ENCODE results near the gene PXT1. TPM values are rescaled to one million over a fixed set of nuclear protein-coding genes. Genes with fewer than 3 reads are reported as not detected.

The PXT1 gene
- total RNA-seq, 1 donor from 2014 or later, result not detected

GRCh38 chr6:36469148-36469661 is 26.6 kb upstream of the PXT1 start:
- no peak overlapping the region for H3K27ac ChIP-seq
- ATAC-seq (no peak), DNase-seq (no peak)
- TF ChIP-seq, protein P1, sequence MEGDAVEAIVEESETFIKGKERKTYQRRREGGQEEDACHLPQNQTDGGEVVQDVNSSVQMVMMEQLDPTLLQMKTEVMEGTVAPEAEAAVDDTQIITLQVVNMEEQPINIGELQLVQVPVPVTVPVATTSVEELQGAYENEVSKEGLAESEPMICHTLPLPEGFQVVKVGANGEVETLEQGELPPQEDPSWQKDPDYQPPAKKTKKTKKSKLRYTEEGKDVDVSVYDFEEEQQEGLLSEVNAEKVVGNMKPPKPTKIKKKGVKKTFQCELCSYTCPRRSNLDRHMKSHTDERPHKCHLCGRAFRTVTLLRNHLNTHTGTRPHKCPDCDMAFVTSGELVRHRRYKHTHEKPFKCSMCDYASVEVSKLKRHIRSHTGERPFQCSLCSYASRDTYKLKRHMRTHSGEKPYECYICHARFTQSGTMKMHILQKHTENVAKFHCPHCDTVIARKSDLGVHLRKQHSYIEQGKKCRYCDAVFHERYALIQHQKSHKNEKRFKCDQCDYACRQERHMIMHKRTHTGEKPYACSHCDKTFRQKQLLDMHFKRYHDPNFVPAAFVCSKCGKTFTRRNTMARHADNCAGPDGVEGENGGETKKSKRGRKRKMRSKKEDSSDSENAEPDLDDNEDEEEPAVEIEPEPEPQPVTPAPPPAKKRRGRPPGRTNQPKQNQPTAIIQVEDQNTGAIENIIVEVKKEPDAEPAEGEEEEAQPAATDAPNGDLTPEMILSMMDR (IDR thresholded peaks at IDR 0.05), result no peak
- H3K4me3 ChIP-seq, result no peak overlapping the region
- H3K4me1 ChIP-seq, result no peaks in the 10 kb centered on the region
- H3K9me3 ChIP-seq, result no peaks in the 10 kb centered on the region
- no peaks in the 10 kb centered on the region for H3K27me3 ChIP-seq
- peaks cover 39% of the 10 kb centered on the region for H3K36me3 ChIP-seq
- intact Hi-C loops (cut with DNase I), result no loop called here

DNA sequence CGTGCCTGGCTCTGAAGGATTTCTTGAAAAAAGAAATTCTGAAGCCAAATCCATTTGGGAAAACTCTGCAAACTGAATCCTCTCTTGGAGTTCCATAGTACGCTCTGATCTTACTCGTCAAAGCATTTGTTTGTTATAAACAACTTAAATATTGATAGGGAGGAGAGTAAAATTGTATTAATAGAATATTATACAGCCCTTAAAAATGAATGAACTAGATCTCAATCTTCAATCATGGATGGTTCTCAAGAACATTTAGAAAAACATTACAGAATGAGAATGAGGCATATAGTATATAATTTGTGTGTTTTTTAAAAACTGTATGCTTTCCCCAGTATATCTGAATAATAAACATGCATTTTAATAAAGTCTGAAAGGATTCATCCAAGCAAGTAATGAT is 25.0 kb upstream of the PXT1 start:
- peaks cover 25% of the 10 kb centered on the region for H3K36me3 ChIP-seq
- no peaks in the 10 kb centered on the region for H3K9me3 ChIP-seq
- no peak overlapping the region for H3K27ac ChIP-seq
- DNase-seq (no peak), ATAC-seq (no peak)
- TF ChIP-seq, protein P1 (IDR thresholded peaks at IDR 0.05), result no peak
- H3K27me3 ChIP-seq, result no peaks in the 10 kb centered on the region
- intact Hi-C loops (cut with DNase I), result no loop called here
- H3K4me3 ChIP-seq, result no peak overlapping the region
- H3K4me1 ChIP-seq, result no peaks in the 10 kb centered on the region

DNA sequence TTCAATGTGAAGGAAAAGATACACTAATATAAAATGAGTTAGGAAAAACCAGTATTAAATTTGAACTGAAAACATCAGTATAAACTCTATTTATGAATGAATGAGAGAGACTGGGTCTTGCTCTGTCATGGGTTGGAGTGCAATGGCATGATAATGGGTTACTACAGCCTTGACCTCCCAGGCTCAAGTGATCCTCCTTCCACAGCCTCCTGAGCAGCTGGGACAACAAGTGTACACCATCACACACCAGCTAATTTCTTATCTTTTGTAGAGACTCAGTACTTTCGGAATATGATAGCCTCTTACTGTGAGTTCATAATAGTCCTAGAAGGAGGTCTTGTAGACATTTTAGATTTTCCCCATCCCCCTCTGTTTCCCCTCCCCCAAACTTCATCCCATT is 21.6 kb upstream of the PXT1 start:
- no peaks in the 10 kb centered on the region for H3K36me3 ChIP-seq
- no peak overlapping the region for H3K4me3 ChIP-seq
- H3K27me3 ChIP-seq, result no peaks in the 10 kb centered on the region
- no peaks in the 10 kb centered on the region for H3K9me3 ChIP-seq
- ATAC-seq (no peak), DNase-seq (no peak)
- no peak overlapping the region for H3K27ac ChIP-seq
- TF ChIP-seq, protein P1 (IDR thresholded peaks at IDR 0.05), result no peak
- intact Hi-C loops (cut with DNase I), result no loop called here
- peaks cover 8% of the 10 kb centered on the region for H3K4me1 ChIP-seq

- intact Hi-C loops (cut with DNase I), result no loop called here
- no peaks in the 10 kb centered on the region for H3K27me3 ChIP-seq
- no peaks in the 10 kb centered on the region for H3K9me3 ChIP-seq
- DNase-seq (no peak), ATAC-seq (no peak)
- peaks cover 8% of the 10 kb centered on the region for H3K4me1 ChIP-seq
- H3K27ac ChIP-seq, result no peak overlapping the region
- H3K4me3 ChIP-seq, result no peak overlapping the region
- TF ChIP-seq, protein P1 (IDR thresholded peaks at IDR 0.05), result no peak
- no peaks in the 10 kb centered on the region for H3K36me3 ChIP-seq
Measured at GRCh38 chr6:36463676-36464075, 21.0 kb upstream of the PXT1 start.

GRCh38 chr6:36461646-36462045 is 19.0 kb upstream of the PXT1 start:
- no peaks in the 10 kb centered on the region for H3K27me3 ChIP-seq
- H3K36me3 ChIP-seq, result no peaks in the 10 kb centered on the region
- H3K27ac ChIP-seq, result no peak overlapping the region
- intact Hi-C loops (cut with DNase I), result no loop called here
- ATAC-seq (no peak), DNase-seq (no peak)
- H3K4me1 ChIP-seq, result peaks cover 8% of the 10 kb centered on the region
- no peaks in the 10 kb centered on the region for H3K9me3 ChIP-seq
- H3K4me3 ChIP-seq, result no peak overlapping the region
- TF ChIP-seq, protein P1 (IDR thresholded peaks at IDR 0.05), result no peak

DNA sequence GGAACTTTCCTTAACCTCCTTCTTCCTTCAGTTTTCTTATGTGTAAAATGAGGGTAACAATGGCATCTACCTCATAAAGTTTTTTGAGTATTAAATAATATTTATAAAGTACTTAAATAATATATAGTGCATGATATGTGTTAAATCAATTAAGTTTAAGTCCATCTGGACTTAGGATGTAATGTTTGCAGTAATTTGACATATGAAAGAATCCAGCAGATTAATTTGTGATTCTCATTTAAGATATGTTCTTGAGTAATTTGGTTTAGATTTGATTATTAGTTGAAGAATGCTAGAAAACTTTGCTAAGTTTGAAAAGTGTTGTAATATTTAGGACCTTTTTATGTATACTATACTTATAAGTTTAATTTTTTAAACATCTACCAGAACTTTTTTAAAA is 18.3 kb upstream of the PXT1 start:
- peaks cover 8% of the 10 kb centered on the region for H3K4me1 ChIP-seq
- H3K27me3 ChIP-seq, result no peaks in the 10 kb centered on the region
- H3K4me3 ChIP-seq, result no peak overlapping the region
- H3K9me3 ChIP-seq, result no peaks in the 10 kb centered on the region
- DNase-seq (no peak), ATAC-seq (no peak)
- H3K27ac ChIP-seq, result no peak overlapping the region
- no peaks in the 10 kb centered on the region for H3K36me3 ChIP-seq
- TF ChIP-seq, protein P1 (IDR thresholded peaks at IDR 0.05), result no peak
- intact Hi-C loops (cut with DNase I), result no loop called here

Data from upper lobe of right lung (tissue), 1 donor.